ENCODE results near the gene EREG.

Gene EREG

GRCh38 chr4:74414149-74414809 is 49.3 kb downstream of the EREG start:
- H3K4me3 ChIP-seq (ENCODE audit: low read depth, low read length), result no peak overlapping the region
- no peak for DNase-seq (ENCODE audit: low read depth)

- no peak overlapping the region for H3K4me3 ChIP-seq (ENCODE audit: low read depth, low read length)
- DNase-seq (ENCODE audit: low read depth), result no peak
Observed at GRCh38 chr4:74415602-74416300, 50.8 kb downstream of the EREG start.

GRCh38 chr4:74418063-74418670 is 53.2 kb downstream of the EREG start:
- peak; percentile 78 for DNase-seq (ENCODE audit: low read depth)
- H3K4me3 ChIP-seq (ENCODE audit: low read depth, low read length), result no peak overlapping the region

- DNase-seq (ENCODE audit: low read depth), result no peak
- H3K4me3 ChIP-seq (ENCODE audit: low read depth, low read length), result no peak overlapping the region
Observed at GRCh38 chr4:74420863-74421262, 55.9 kb downstream of the EREG start.

GRCh38 chr4:74423104-74423503 is 58.2 kb downstream of the EREG start:
- H3K4me3 ChIP-seq (ENCODE audit: low read depth, low read length), result no peak overlapping the region
- no peak for DNase-seq (ENCODE audit: low read depth)

GRCh38 chr4:74424111-74424510 is 59.2 kb downstream of the EREG start:
- no peak for DNase-seq (ENCODE audit: low read depth)
- no peak overlapping the region for H3K4me3 ChIP-seq (ENCODE audit: low read depth, low read length)

GRCh38 chr4:74426101-74426500 is 61.2 kb downstream of the EREG start:
- H3K4me3 ChIP-seq (ENCODE audit: low read depth, low read length), result no peak overlapping the region
- DNase-seq (ENCODE audit: low read depth), result peak; percentile 96

- DNase-seq (ENCODE audit: low read depth), result no peak
- H3K4me3 ChIP-seq (ENCODE audit: low read depth, low read length), result no peak overlapping the region
Observed at GRCh38 chr4:74428276-74428675, 63.3 kb downstream of the EREG start.

- H3K4me3 ChIP-seq (ENCODE audit: low read depth, low read length), result no peak overlapping the region
- DNase-seq (ENCODE audit: low read depth), result peak; percentile 91
Observed at GRCh38 chr4:74431113-74431826, 66.3 kb downstream of the EREG start.

GRCh38 chr4:74433043-74433442 is 68.1 kb downstream of the EREG start:
- H3K4me3 ChIP-seq (ENCODE audit: low read depth, low read length), result no peak overlapping the region
- DNase-seq (ENCODE audit: low read depth), result no peak

- DNase-seq (ENCODE audit: low read depth), result no peak
- H3K4me3 ChIP-seq (ENCODE audit: low read depth, low read length), result no peak overlapping the region
Observed at GRCh38 chr4:74433541-74434172, 68.7 kb downstream of the EREG start.

GRCh38 chr4:74435296-74435695 is 70.4 kb downstream of the EREG start:
- DNase-seq (ENCODE audit: low read depth), result no peak
- H3K4me3 ChIP-seq (ENCODE audit: low read depth, low read length), result no peak overlapping the region

- no peak overlapping the region for H3K4me3 ChIP-seq (ENCODE audit: low read depth, low read length)
- no peak for DNase-seq (ENCODE audit: low read depth)
Observed at GRCh38 chr4:74437866-74438265, 72.9 kb downstream of the EREG start.

Measured in skeletal muscle cell (primary cell).